Right atrium auricular region (tissue), 2 donors: ENCODE measurements around the gene HES2. TPM values are rescaled to one million over a fixed set of nuclear protein-coding genes. Genes with fewer than 3 reads are reported as not detected.
A peak's percentile ranks its signal among the peaks of the same experiment; 100 is the strongest.
"Not testable (repeated sequence)": the region's sequence is repeated elsewhere in the genome, so short reads cannot be mapped to it uniquely, and the experiment has no call there.

Experiments
- DNase-seq: peaks from one replicate; pipeline ENCODE4 v3.0.0-alpha.2; 2019; ENCODE audit warnings: low spot score
- H3K27ac ChIP-seq, 2 donors: fragments of 200-600 bp; sonication (generic); 1 replicate in 1 of 2; 2 replicates in 1 of 2; pipeline ENCODE4 v1.5.1; 2016 to 2019
- H3K27me3 ChIP-seq, 2 donors: fragments of 200-600 bp; sonication (generic); one replicate each; pipeline versions ENCODE4 v1.5.1 to v1.6.0; 2017 to 2019
- H3K36me3 ChIP-seq: fragments of 200-600 bp; sonication (generic); one replicate; pipeline ENCODE4 v1.5.1; 2016
- H3K4me1 ChIP-seq, 2 donors: fragments of 200-600 bp; sonication (generic); one replicate each; pipeline versions ENCODE4 v1.5.1 to v1.6.0; 2017 to 2019
- H3K4me3 ChIP-seq, 2 donors: fragments of 200-600 bp; sonication (generic); 1 replicate in 1 of 2; 2 replicates in 1 of 2; pipeline ENCODE4 v1.5.1; 2017 to 2019; ENCODE audit warnings: mild to moderate bottlenecking in 1 of 2, moderate library complexity in 1 of 2
- H3K9me3 ChIP-seq, 2 donors: fragments of 200-600 bp; sonication (generic); one replicate each; pipeline ENCODE4 v1.5.1; 2019
- CTCF ChIP-seq, 2 donors: fragments of 200-600 bp; sonication (generic); IDR thresholded peaks; one replicate each; pipeline ENCODE4 v1.5.1; 2019; ENCODE audit warnings: antibody characterized with exemption in 2 of 2
- total RNA-seq, 2 donors: library from RNA; depleted of rRNA; stranded (reverse); fragments of >200 nt; gene quantifications; one replicate each; pipeline ENCODE4 v1.1.0, GENCODE V29; 2016

HES2 gene
- total RNA-seq, 2 donors from 2014 or later, result not detected

GRCh38 chr1:6454856-6455751 lies 35.4 kb upstream of the HES2 start:
- H3K27ac ChIP-seq, result no peak overlapping the region
- peaks cover 0 to 19% of the 10 kb centered on the region in 2 donors for H3K4me1 ChIP-seq
- no peak for TF ChIP-seq CTCF (IDR thresholded peaks at IDR 0.05)
- no peaks in the 10 kb centered on the region for H3K9me3 ChIP-seq
- no peak for DNase-seq
- no peaks in the 10 kb centered on the region for H3K36me3 ChIP-seq
- peaks cover 0 to 19% of the 10 kb centered on the region in 2 donors for H3K27me3 ChIP-seq
- peak overlapping the region in 1 of 2 donors; percentile 11 for H3K4me3 ChIP-seq

- not testable (repeated sequence) for H3K36me3 ChIP-seq, H3K27ac ChIP-seq, H3K9me3 ChIP-seq, DNase-seq
- Histone ChIP-seq H3K4me3 (peak overlapping the region in 1 of 2 donors; percentile 11), H3K4me1 (peaks cover 0 to 17% of the 10 kb centered on the region in 2 donors), H3K27me3 (peaks cover 3 to 29% of the 10 kb centered on the region in 2 donors)
Measured at GRCh38 chr1:6453895-6454855, 34.5 kb upstream of the HES2 start.

- TF ChIP-seq CTCF (IDR thresholded peaks at IDR 0.05), result no peak
- H3K9me3 ChIP-seq, result no peaks in the 10 kb centered on the region
- no peak overlapping the region for H3K27ac ChIP-seq
- peaks cover 14 to 48% of the 10 kb centered on the region in 2 donors for H3K27me3 ChIP-seq
- no peak for DNase-seq
- no peak overlapping the region for H3K4me3 ChIP-seq
- no peaks in the 10 kb centered on the region for H3K36me3 ChIP-seq
- peaks cover 0 to 41% of the 10 kb centered on the region in 2 donors for H3K4me1 ChIP-seq
Measured at GRCh38 chr1:6450943-6451373, 31.2 kb upstream of the HES2 start.

- H3K4me3 ChIP-seq, H3K9me3 ChIP-seq, H3K36me3 ChIP-seq, DNase-seq, H3K27ac ChIP-seq: not testable (repeated sequence)
- peaks cover 14 to 47% of the 10 kb centered on the region in 2 donors for H3K27me3 ChIP-seq
- H3K4me1 ChIP-seq, result peaks cover 0 to 40% of the 10 kb centered on the region in 2 donors
Measured at GRCh38 chr1:6450486-6450885, 30.8 kb upstream of the HES2 start.

GRCh38 chr1:6450005-6450450 lies 30.3 kb upstream of the HES2 start:
- H3K9me3 ChIP-seq, result no peaks in the 10 kb centered on the region
- no peak for TF ChIP-seq CTCF (IDR thresholded peaks at IDR 0.05)
- no peak overlapping the region for H3K27ac ChIP-seq
- peaks cover 0 to 36% of the 10 kb centered on the region in 2 donors for H3K4me1 ChIP-seq
- no peak for DNase-seq
- H3K36me3 ChIP-seq, result no peaks in the 10 kb centered on the region
- no peak overlapping the region for H3K4me3 ChIP-seq
- H3K27me3 ChIP-seq, result peaks cover 14 to 43% of the 10 kb centered on the region in 2 donors

GRCh38 chr1:6448749-6449631 lies 29.3 kb upstream of the HES2 start:
- Histone ChIP-seq H3K4me1 (peaks cover 0 to 28% of the 10 kb centered on the region in 2 donors), H3K36me3 (no peaks in the 10 kb centered on the region), H3K9me3 (no peaks in the 10 kb centered on the region), H3K27me3 (peaks cover 14 to 34% of the 10 kb centered on the region in 2 donors), H3K4me3 (peak overlapping the region in 1 of 2 donors; percentile 34), H3K27ac (no peak overlapping the region)
- TF ChIP-seq CTCF (IDR thresholded peaks at IDR 0.05), result no peak
- DNase-seq, result no peak
